H1 (cell line): ENCODE measurements around the gene WEE2. TPM values are rescaled to one million over a fixed set of nuclear protein-coding genes. Genes with fewer than 3 reads are reported as not detected.

Experiments used
- CTCF ChIA-PET: fragments of 300-600 bp; sonication (Branson Sonifier 250); formaldehyde crosslinking; loops from one replicate; lab custom pipeline; 2021; ENCODE audit not compliant: partially characterized antibody; lab: Charles Lee
- POLR2A ChIA-PET: fragments of 300-600 bp; sonication (Branson Sonifier 250); formaldehyde crosslinking; loops from one replicate; lab custom pipeline; 2021; ENCODE audit warnings: inconsistent platforms; ENCODE audit not compliant: partially characterized antibody; lab: Charles Lee
- DNase-seq, 2 experiments: peaks; one replicate each; pipeline versions ENCODE4 v3.0.0 to v3.0.0-alpha.2; 2010 to 2022; ENCODE audit warnings: low spot score in 2 of 2, low read depth in 1 of 2, mixed read lengths in 1 of 2
- FAIRE-seq: peaks from 2 replicates; lab custom pipeline; 2011; peaks lifted over from hg19 to GRCh38; lab: Jason Lieb, UNC
- H2AFZ ChIP-seq: 2 replicates; pipeline ENCODE4 v1.8.1; 2012; ENCODE audit warnings: low read length, inconsistent platforms
- H2AK5ac ChIP-seq: 2 replicates; pipeline ENCODE4 v1.6.1; 2013; ENCODE audit warnings: low read depth, low read length
- H2BK120ac ChIP-seq: replicated peaks from 2 replicates; pipeline ENCODE3; 2013; ENCODE audit warnings: low read depth, low read length, inconsistent platforms
- H2BK12ac ChIP-seq: 2 replicates; pipeline ENCODE4 v1.6.1; 2013; ENCODE audit warnings: low read depth, low read length
- H2BK15ac ChIP-seq: 2 replicates; pipeline ENCODE4 v1.6.1; 2013; ENCODE audit warnings: low read length
- H2BK20ac ChIP-seq: 2 replicates; pipeline ENCODE4 v1.6.1; 2013; ENCODE audit warnings: low read length
- H2BK5ac ChIP-seq: 2 replicates; pipeline ENCODE4 v1.6.1; 2013; ENCODE audit warnings: low read depth, low read length
- H3K14ac ChIP-seq: 2 replicates; pipeline ENCODE4 v1.6.1; 2013; ENCODE audit warnings: inconsistent platforms; ENCODE audit not compliant: insufficient read length
- H3K18ac ChIP-seq: 2 replicates; pipeline ENCODE4 v1.6.1; 2013; ENCODE audit warnings: low read length; ENCODE audit errors: extremely low read depth
- H3K23ac ChIP-seq: 2 replicates; pipeline ENCODE4 v1.6.1; 2013; ENCODE audit warnings: inconsistent platforms; ENCODE audit not compliant: insufficient read length
- H3K23me2 ChIP-seq: 2 replicates; pipeline ENCODE4 v1.6.1; 2013; ENCODE audit warnings: low read depth, low read length
- H3K27ac ChIP-seq: 2 replicates; pipeline ENCODE4 v1.6.1; 2011; ENCODE audit warnings: low read depth, low read length, inconsistent platforms
- H3K27me3 ChIP-seq, 4 experiments: replicated peaks in 1 of 4; 1 replicate in 1 of 4; 2 replicates in 3 of 4; pipeline versions ENCODE4 v1.6.1 to v1.8.1; 2011 to 2013; ENCODE audit warnings: low read length in 3 of 4, mild to moderate bottlenecking in 3 of 4, inconsistent platforms in 2 of 4, mixed read lengths in 2 of 4, moderate library complexity in 1 of 4; ENCODE audit not compliant: control insufficient read depth in 3 of 4, insufficient read depth in 3 of 4; ENCODE audit errors: extremely low read depth in 1 of 4
- H3K36me3 ChIP-seq, 4 experiments: 2 replicates each; pipeline versions ENCODE4 v1.6.1 to v1.8.1; 2011 to 2013; ENCODE audit warnings: mild to moderate bottlenecking in 4 of 4, low read length in 3 of 4, moderate library complexity in 2 of 4, control low read depth in 1 of 4, inconsistent platforms in 1 of 4; ENCODE audit not compliant: insufficient read depth in 4 of 4, control insufficient read depth in 2 of 4
- H3K4ac ChIP-seq: replicated peaks from 2 replicates; pipeline ENCODE3; 2013; ENCODE audit warnings: low read length, low read depth, mixed read lengths, inconsistent platforms; ENCODE audit not compliant: insufficient read length
- H3K4me1 ChIP-seq, 4 experiments: replicated peaks in 1 of 4; 1 replicate in 1 of 4; 2 replicates in 3 of 4; pipeline versions ENCODE4 v1.6.1 to v1.8.1; 2011 to 2013; ENCODE audit warnings: low read length in 3 of 4, inconsistent platforms in 2 of 4, mixed read lengths in 1 of 4; ENCODE audit not compliant: insufficient read depth in 4 of 4, control insufficient read depth in 3 of 4
- H3K4me2 ChIP-seq, 2 experiments: 2 replicates each; pipeline versions ENCODE4 v1.6.1 to v1.8.1; 2011 to 2013; ENCODE audit warnings: low read depth in 2 of 2, low read length in 2 of 2, control low read depth in 1 of 2, inconsistent platforms in 1 of 2, mild to moderate bottlenecking in 1 of 2; ENCODE audit not compliant: insufficient read depth in 1 of 2
- H3K4me3 ChIP-seq, 4 experiments: fragments of 200-600, 300-600 bp in 1 of 4; sonication (generic), shearing (Covaris generic), sonication (Bioruptor Twin) in 1 of 4; 2 replicates each; pipeline versions ENCODE4 v1.5.1 to v1.8.1; 2011 to 2016; ENCODE audit warnings: low read length in 4 of 4, low read depth in 3 of 4, control low read depth in 2 of 4, inconsistent platforms in 2 of 4, mild to moderate bottlenecking in 2 of 4, mixed read lengths in 1 of 4, moderate library complexity in 1 of 4; ENCODE audit not compliant: insufficient read depth in 2 of 4; ENCODE audit errors: extremely low read depth in 1 of 4
- H3K56ac ChIP-seq: replicated peaks from 2 replicates; pipeline ENCODE3; 2013; ENCODE audit warnings: low read depth, mild to moderate bottlenecking, mixed read lengths, low read length, inconsistent platforms; ENCODE audit not compliant: insufficient read length
- H3K79me1 ChIP-seq: 2 replicates; pipeline ENCODE4 v1.6.1; 2013; ENCODE audit warnings: low read depth, low read length, control low read depth
- H3K79me2 ChIP-seq, 2 experiments: 2 replicates each; pipeline versions ENCODE4 v1.6.1 to v1.8.1; 2012 to 2013; ENCODE audit warnings: low read length in 2 of 2, mild to moderate bottlenecking in 2 of 2, inconsistent platforms in 1 of 2; ENCODE audit not compliant: insufficient read depth in 2 of 2, control insufficient read depth in 1 of 2
- H3K9ac ChIP-seq, 4 experiments: replicated peaks in 1 of 4; 1 replicate in 1 of 4; 2 replicates in 3 of 4; pipeline versions ENCODE4 v1.6.1 to v1.8.1; 2011 to 2013; ENCODE audit warnings: low read depth in 3 of 4, low read length in 3 of 4, control low read depth in 2 of 4, mild to moderate bottlenecking in 2 of 4, moderate library complexity in 2 of 4, inconsistent platforms in 1 of 4; ENCODE audit errors: extremely low read depth in 1 of 4
- H3K9me3 ChIP-seq, 2 experiments: 2 replicates each; pipeline versions ENCODE4 v1.6.1 to v1.8.1; 2012 to 2013; ENCODE audit warnings: mild to moderate bottlenecking in 2 of 2, moderate library complexity in 2 of 2, control low read depth in 1 of 2, inconsistent platforms in 1 of 2, low read depth in 1 of 2, low read length in 1 of 2, mixed read lengths in 1 of 2; ENCODE audit not compliant: insufficient read depth in 2 of 2
- H4K20me1 ChIP-seq, 2 experiments: replicated peaks in 1 of 2; 2 replicates each; pipeline versions ENCODE3 to v1.8.1; 2011 to 2013; ENCODE audit warnings: inconsistent platforms in 2 of 2, low read length in 2 of 2, mild to moderate bottlenecking in 1 of 2; ENCODE audit not compliant: insufficient read depth in 2 of 2, control insufficient read depth in 1 of 2
- H4K5ac ChIP-seq: 2 replicates; pipeline ENCODE4 v1.6.1; 2013; ENCODE audit warnings: low read length, low read depth, mixed read lengths, inconsistent platforms; ENCODE audit not compliant: insufficient read length
- H4K8ac ChIP-seq: 2 replicates; pipeline ENCODE4 v1.8.0; 2013; ENCODE audit warnings: mild to moderate bottlenecking, moderate library complexity, low read length, inconsistent platforms; ENCODE audit not compliant: insufficient read depth; ENCODE audit errors: extremely low read depth
- H4K91ac ChIP-seq: replicated peaks from 2 replicates; pipeline ENCODE3; 2013; ENCODE audit warnings: low read length, mixed read lengths, inconsistent platforms; ENCODE audit not compliant: insufficient read length
- BCL11A ChIP-seq, 2 experiments: IDR thresholded peaks; one replicate each; pipeline ENCODE4 v1.6.1; 2011; ENCODE audit warnings: low read depth in 2 of 2, low read length in 2 of 2, mild to moderate bottlenecking in 2 of 2
- CHD1 ChIP-seq: IDR thresholded peaks from 2 replicates; pipeline ENCODE4 v1.6.1; 2012; ENCODE audit warnings: low read depth, low read length, improper control_type of control experiment
- CHD2 ChIP-seq: IDR thresholded peaks from 2 replicates; pipeline ENCODE4 v1.6.1; 2012; ENCODE audit warnings: low read length, improper control_type of control experiment
- GABPA ChIP-seq: IDR thresholded peaks from 2 replicates; pipeline ENCODE4 v1.6.1; 2011; ENCODE audit warnings: mild to moderate bottlenecking, low read length, moderate library complexity, borderline replicate concordance; ENCODE audit not compliant: insufficient read depth
- KDM4A ChIP-seq: IDR thresholded peaks from one replicate; pipeline ENCODE4 v1.7.1; 2012; ENCODE audit warnings: low read depth, mild to moderate bottlenecking, moderate library complexity, low read length, inconsistent platforms; ENCODE audit not compliant: severe bottlenecking
- POLR2A ChIP-seq, 2 experiments: IDR thresholded peaks; 1 replicate in 1 of 2; 2 replicates in 1 of 2; pipeline ENCODE4 v1.6.1; 2011; ENCODE audit warnings: low read depth in 2 of 2, low read length in 2 of 2, mild to moderate bottlenecking in 2 of 2; ENCODE audit errors: control extremely low read depth in 1 of 2
- RAD21 ChIP-seq, 2 experiments: IDR thresholded peaks in 1 of 2; conservative IDR thresholded peaks in 1 of 2; 2 replicates each; pipeline ENCODE4 v1.6.1; 2011; ENCODE audit warnings: low read depth in 2 of 2, low read length in 2 of 2, improper control_type of control experiment in 1 of 2, inconsistent platforms in 1 of 2, mild to moderate bottlenecking in 1 of 2, moderate library complexity in 1 of 2
- SIX5 ChIP-seq: IDR thresholded peaks from 2 replicates; pipeline ENCODE4 v1.6.1; 2011; ENCODE audit warnings: mild to moderate bottlenecking, low read depth, low read length
- TAF1 ChIP-seq: IDR thresholded peaks from 2 replicates; pipeline ENCODE4 v1.6.1; 2011; ENCODE audit warnings: mild to moderate bottlenecking, low read depth, low read length
- TBP ChIP-seq: IDR thresholded peaks from 2 replicates; pipeline ENCODE4 v1.6.1; 2011; ENCODE audit warnings: low read depth, low read length, improper control_type of control experiment
- ZNF274 ChIP-seq: IDR thresholded peaks from 2 replicates; pipeline ENCODE4 v1.7.0; 2012; ENCODE audit warnings: low read length, borderline replicate concordance; ENCODE audit errors: extremely low read depth
- WGBS, 2 experiments: shearing (Covaris generic) in 1 of 2; methylation state at CpG; one replicate each; pipeline versions ENCODE4 v1.1.6 to v1.1.7; 2013 to 2015; ENCODE audit warnings: low lambda C conversion rate in 2 of 2, mixed read lengths in 2 of 2, inconsistent platforms in 1 of 2, low coverage in 1 of 2, missing lambda C conversion rate in 1 of 2; ENCODE audit not compliant: insufficient replicate concordance in 2 of 2, insufficient coverage in 1 of 2, insufficient read length in 1 of 2; ENCODE audit errors: extremely low coverage in 1 of 2, missing lambda C conversion rate in 1 of 2; 5-methylcytosine and 5-hydroxymethylcytosine counted together
- polyA plus RNA-seq, 7 experiments: library from polyadenylated mRNA; depleted of rRNA in 3 of 7; stranded (reverse) in 5 of 7; unstranded in 2 of 7; fragments of >200 nt in 5 of 7; fragments of 200-250 nt in 2 of 7; gene quantifications; 1 replicate in 5 of 7; 2 replicates in 1 of 7; 4 replicates in 1 of 7; pipeline versions ENCODE4 v1.2.1 to v1.2.3, GENCODE V29; 2011 to 2013; ENCODE audit warnings: missing spikeins in 2 of 7, mixed read lengths in 2 of 7
- total RNA-seq: library from RNA; stranded (reverse); fragmentation: NEBNext Ultra II Directional; extraction: Animal tissue kit (Norgen Biotek cat#: 25700); gene quantifications from 2 replicates; pipeline ENCODE4 v1.2.1, GENCODE V29; 2021

WEE2 gene
- total and polyA plus RNA-seq, 2 of the 8 experiments (the other 6 are each of a cell fraction or from before 2014, with no cell fraction given), result 0.02 TPM; not detected in 1

DNA sequence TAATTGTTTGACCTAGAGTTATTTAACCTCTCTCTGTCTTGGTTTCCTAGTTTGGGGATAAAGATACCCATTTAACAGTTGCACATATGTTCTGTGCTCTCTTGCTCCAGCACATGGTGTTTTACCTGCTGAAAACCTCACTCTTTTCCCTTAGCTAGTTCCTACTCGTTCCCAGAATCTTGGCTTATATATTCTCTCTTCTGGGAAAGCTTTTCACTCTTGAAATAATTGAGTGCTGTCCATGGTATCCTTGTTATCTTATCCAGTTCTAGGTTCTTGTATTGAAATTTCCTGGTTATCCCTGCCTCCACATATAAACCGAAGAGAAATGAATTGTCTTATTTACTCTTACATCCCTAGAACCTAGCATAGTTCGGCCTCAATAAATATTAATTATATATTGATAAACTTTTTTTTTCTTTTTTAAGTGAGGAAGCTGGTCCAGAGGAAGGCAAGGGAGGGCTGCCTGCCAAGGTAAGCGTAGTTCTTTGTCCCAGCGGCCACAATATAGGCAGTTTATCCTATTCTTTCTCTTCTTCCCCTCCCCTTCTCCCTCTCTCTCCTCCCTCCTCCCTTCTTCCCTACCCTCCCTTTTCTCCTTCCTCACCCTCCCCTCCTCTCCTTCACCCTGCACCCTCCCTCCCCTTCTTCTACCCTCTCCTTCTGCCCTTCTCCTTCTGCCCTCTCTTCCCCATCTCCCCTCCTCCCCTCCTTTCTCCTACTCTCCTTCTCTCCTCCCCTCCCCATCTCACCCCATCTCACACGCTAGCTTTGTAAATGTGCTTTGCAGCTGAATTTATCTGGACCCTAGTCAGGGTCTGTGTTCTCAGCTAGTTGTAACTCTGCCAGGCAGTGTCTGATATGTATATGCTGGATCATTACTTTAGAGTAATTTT lies 7.9 kb downstream of the WEE2 start:
- POLR2A ChIA-PET, result interaction anchor here (0.5 to 4.3 kb wide), 5 partner anchors 16 to 22 kb away, joined by 3 to 21 read pairs (median 4); partner anchors contain the start of gene SSBP1
- Histone ChIP-seq H3K18ac (no peak overlapping the region), H3K4me1 (peaks cover 0 to 7% (median 0%) of the 10 kb centered on the region in 4 experiments; a peak in 1 of 7 replicates), H3K27me3 (no peaks in the 10 kb centered on the region), H2BK12ac (0 out of 2 replicates have a peak overlapping the region, but pooled peaks have one; percentile 42), H3K36me3 (no peaks in the 10 kb centered on the region), H2AFZ (peak overlapping the region; percentile 66; the same call in 1 of the 2 replicates), H3K9ac (no peak overlapping the region; a peak in 1 of 7 replicates), H3K4me3 (peak overlapping the region in 1 of 4 experiments; percentile 33; a peak in 2 of 8 replicates), H3K14ac (peak overlapping the region; percentile 80), H3K4me2 (peak overlapping the region; percentile 36 to 50), H2BK20ac (no peak overlapping the region), H2BK15ac (no peak overlapping the region), H3K23ac (no peak overlapping the region), H3K23me2 (peaks cover 3% of the 10 kb centered on the region; the same call in 1 of the 2 replicates), H3K79me1 (no peaks in the 10 kb centered on the region), H3K79me2 (no peaks in the 10 kb centered on the region), H4K20me1 (no peaks in the 10 kb centered on the region), H4K91ac (no peak overlapping the region), H3K56ac (no peak overlapping the region), H2BK120ac (no peak overlapping the region), H3K27ac (no peak overlapping the region), H2BK5ac (no peak overlapping the region), H4K8ac (no peak overlapping the region), H3K4ac (no peak overlapping the region), H3K9me3 (no peaks in the 10 kb centered on the region), H4K5ac (no peak overlapping the region), H2AK5ac (no peak overlapping the region)
- DNase-seq (no peak), FAIRE-seq (peak; percentile 13)
- WGBS, 2 experiments, result 77 to 100% methylated on average over 1 to 5 of the region's 6 CpGs
- CTCF ChIA-PET, result interaction anchor here (0.9 to 1.4 kb wide), 3 partner anchors 15 to 70 kb away, joined by 3 to 6 read pairs (median 3); partner anchors contain the start of genes DENND11 and SSBP1
- TF ChIP-seq KDM4A (no peak), CHD1 (no peak), CHD2 (no peak), SIX5 (no peak), POLR2A (IDR thresholded peaks at IDR 0.05; ENCODE audit: control extremely low read depth in 1 of 2, low read depth in 2 of 2, low read length in 2 of 2) (no peak), BCL11A (IDR thresholded peaks at IDR 0.05; ENCODE audit: low read depth in 2 of 2, low read length in 2 of 2) (no peak), RAD21 (IDR thresholded peaks at IDR 0.05 in 1 of 2, conservative IDR thresholded peaks at IDR 0.05 in 1 of 2; ENCODE audit: low read depth in 2 of 2, low read length in 2 of 2) (no peak), GABPA (no peak), ZNF274 (no peak), TBP (no peak), TAF1 (no peak)
